ENCODE results near the gene RTP3. TPM values are rescaled to one million over a fixed set of nuclear protein-coding genes. Genes with fewer than 3 reads are reported as not detected.

The RTP3 gene
- total RNA-seq = not detected in 2 replicates

GRCh38 chr3:46497556-46498265, at the start of gene RTP3:
RTP3 (plus strand) TSS chr3:46497976; CDS start chr3:46498063, 87 bp downstream.
- H3K36me3 ChIP-seq (ENCODE audit: control insufficient read depth, insufficient read depth, low read length) = no peaks in the 10 kb centered on the region

DNA sequence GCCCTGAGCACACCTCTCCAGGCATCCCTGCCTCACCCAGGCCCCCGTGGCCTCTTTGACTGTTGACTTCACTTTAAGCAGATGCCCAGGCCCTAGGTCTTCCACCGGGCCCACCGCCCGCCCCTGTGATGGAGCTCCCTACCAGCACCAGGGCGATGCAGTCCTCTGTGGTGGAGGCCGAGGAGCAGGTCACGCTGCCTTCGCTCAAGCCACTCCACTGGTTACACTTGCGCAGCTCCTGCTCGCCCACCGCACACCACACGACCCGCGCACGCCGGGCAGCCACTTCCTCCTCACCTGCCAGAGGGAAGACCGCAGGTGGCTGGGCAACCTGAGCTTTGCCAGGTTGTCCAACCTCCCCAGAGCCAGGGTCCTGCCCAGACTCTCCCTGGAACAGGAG, 49.1 kb upstream of the RTP3 start:
- no peak for FAIRE-seq
- DNase-seq (ENCODE audit: low read depth) = no peak
- Histone ChIP-seq H3K27me3 (ENCODE audit: control insufficient read depth, insufficient read depth, low read length) (peaks cover 2% of the 10 kb centered on the region), H3K36me3 (ENCODE audit: control insufficient read depth, insufficient read depth, low read length) (no peaks in the 10 kb centered on the region), H3K4me3 (ENCODE audit: low read depth, low read length) (no peak overlapping the region)
- TF ChIP-seq, protein P1, sequence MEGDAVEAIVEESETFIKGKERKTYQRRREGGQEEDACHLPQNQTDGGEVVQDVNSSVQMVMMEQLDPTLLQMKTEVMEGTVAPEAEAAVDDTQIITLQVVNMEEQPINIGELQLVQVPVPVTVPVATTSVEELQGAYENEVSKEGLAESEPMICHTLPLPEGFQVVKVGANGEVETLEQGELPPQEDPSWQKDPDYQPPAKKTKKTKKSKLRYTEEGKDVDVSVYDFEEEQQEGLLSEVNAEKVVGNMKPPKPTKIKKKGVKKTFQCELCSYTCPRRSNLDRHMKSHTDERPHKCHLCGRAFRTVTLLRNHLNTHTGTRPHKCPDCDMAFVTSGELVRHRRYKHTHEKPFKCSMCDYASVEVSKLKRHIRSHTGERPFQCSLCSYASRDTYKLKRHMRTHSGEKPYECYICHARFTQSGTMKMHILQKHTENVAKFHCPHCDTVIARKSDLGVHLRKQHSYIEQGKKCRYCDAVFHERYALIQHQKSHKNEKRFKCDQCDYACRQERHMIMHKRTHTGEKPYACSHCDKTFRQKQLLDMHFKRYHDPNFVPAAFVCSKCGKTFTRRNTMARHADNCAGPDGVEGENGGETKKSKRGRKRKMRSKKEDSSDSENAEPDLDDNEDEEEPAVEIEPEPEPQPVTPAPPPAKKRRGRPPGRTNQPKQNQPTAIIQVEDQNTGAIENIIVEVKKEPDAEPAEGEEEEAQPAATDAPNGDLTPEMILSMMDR (IDR thresholded peaks at IDR 0.05; ENCODE audit: insufficient read depth, low read length, severe bottlenecking) = no peak

More at GRCh38 chr3:46497556-46498265, at the start of gene RTP3:
- H3K27me3 ChIP-seq (ENCODE audit: control insufficient read depth, insufficient read depth, low read length) = no peaks in the 10 kb centered on the region
- no peak for FAIRE-seq
- TF ChIP-seq, protein P1 (IDR thresholded peaks at IDR 0.05; ENCODE audit: insufficient read depth, low read length, severe bottlenecking) = no peak
- DNase-seq (ENCODE audit: low read depth) = no peak
- no peak within 1 kb of the TSS for H3K4me3 ChIP-seq (ENCODE audit: low read depth, low read length)

DNA sequence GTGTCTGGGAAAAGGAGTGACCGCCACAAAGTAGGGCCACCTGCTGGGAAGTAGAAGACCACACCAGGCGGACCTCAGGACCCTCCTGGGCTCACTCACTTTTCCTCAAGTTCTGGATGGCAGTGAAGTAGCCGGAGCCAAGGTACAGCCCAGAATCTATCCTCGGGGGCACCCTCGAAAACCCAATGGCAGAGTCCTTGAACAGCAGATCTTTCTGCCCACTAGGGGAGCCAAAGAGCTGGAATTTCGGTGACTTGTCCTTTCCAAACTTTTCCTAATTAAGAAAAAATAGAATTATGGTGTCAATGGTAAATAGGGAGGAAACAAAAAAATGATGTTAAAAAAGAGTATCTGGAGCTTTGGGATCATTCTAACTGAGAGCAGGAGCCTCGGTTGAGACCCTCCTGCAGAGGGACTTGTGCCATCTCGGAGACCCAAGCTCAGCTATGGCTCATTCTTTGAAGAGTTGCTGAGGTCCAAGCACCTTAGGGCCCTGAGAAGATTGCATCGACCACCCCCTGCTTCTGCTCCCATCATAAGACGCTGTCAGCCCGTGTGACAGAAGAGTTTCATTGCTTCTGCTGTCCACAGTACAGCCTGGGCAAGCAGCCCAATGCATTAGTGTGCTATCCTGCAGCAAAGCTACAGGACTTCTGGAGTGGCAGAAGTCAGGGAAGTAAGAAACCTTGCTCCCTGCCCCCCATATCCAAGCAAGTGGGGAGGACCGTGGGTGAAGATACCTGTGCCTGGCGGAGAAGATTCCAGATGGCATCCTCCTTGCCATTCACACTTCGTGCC, 47.8 kb upstream of the RTP3 start:
- FAIRE-seq (peak; percentile 47), DNase-seq (ENCODE audit: low read depth) (peak; percentile 15)
- Histone ChIP-seq H3K27me3 (ENCODE audit: control insufficient read depth, insufficient read depth, low read length) (peaks cover 2% of the 10 kb centered on the region), H3K36me3 (ENCODE audit: control insufficient read depth, insufficient read depth, low read length) (no peaks in the 10 kb centered on the region), H3K4me3 (ENCODE audit: low read depth, low read length) (no peak overlapping the region)
- TF ChIP-seq, protein P1 (IDR thresholded peaks at IDR 0.05; ENCODE audit: insufficient read depth, low read length, severe bottlenecking) = peak; percentile 64

DNA sequence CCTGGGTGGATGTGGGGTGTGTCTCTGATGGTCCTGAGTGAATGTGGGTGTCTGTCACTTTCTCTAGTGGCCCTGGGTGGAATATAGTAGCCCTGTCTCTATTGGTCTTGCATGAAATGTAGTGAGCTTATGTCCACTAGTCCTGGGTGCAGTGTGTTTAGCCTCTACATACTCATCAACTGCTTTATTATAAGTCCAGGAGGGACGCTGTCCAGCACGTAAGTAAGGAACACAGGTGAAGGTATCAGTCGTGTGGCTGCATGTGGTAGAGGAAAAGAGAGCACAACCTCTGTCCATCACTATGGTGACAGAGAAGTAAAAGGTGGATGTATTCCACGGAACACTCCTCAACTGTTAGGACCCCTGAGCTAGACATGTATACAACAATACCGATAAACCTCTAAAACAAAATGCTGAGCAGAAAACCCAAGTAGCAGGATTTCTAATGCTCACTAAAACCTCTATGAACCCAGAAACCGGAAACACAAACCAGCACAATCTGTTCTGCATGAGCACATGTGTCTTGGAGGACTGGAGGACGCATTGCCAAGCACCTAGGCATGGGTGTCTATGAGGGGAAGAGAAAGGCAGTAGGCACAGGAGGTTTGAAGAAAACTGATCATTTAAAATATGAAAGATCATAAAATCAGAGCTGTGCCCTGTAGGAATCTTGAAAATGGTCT, 44.1 kb upstream of the RTP3 start:
- H3K36me3 ChIP-seq (ENCODE audit: control insufficient read depth, insufficient read depth, low read length) = no peaks in the 10 kb centered on the region
- TF ChIP-seq, protein P1 (IDR thresholded peaks at IDR 0.05; ENCODE audit: insufficient read depth, low read length, severe bottlenecking) = no peak
- H3K27me3 ChIP-seq (ENCODE audit: control insufficient read depth, insufficient read depth, low read length) = no peaks in the 10 kb centered on the region
- DNase-seq (ENCODE audit: low read depth) (no peak), FAIRE-seq (peak; percentile 64)
- no peak overlapping the region for H3K4me3 ChIP-seq (ENCODE audit: low read depth, low read length)

DNA sequence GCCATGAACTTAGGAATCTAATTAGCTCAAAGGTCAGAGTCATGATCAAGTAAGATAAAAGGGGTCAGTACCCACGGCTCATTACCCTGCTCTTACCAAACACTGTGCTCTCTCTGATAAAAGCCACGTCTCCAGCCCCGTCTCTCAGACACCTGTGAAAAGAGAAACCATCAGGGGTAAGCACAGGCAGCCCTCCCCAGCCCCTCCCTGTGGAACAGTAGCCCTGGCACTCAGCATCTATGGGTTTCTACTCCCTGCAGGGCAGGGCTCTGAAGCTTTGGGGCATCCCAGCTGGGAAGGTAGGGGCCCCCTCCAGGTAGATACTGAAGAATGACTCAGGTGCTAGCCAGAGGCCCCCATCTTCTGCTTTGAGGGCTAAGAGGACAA, 43.6 kb upstream of the RTP3 start:
- H3K27me3 ChIP-seq (ENCODE audit: control insufficient read depth, insufficient read depth, low read length) = no peaks in the 10 kb centered on the region
- H3K4me3 ChIP-seq (ENCODE audit: low read depth, low read length) = no peak overlapping the region
- FAIRE-seq (no peak), DNase-seq (ENCODE audit: low read depth) (no peak)
- no peaks in the 10 kb centered on the region for H3K36me3 ChIP-seq (ENCODE audit: control insufficient read depth, insufficient read depth, low read length)
- TF ChIP-seq, protein P1 (IDR thresholded peaks at IDR 0.05; ENCODE audit: insufficient read depth, low read length, severe bottlenecking) = no peak
